ENCODE measurements around the gene SLC24A3. TPM values are rescaled to one million over a fixed set of nuclear protein-coding genes. Genes with fewer than 3 reads are reported as not detected.

Gene SLC24A3
- total RNA-seq, 1 donor from 2014 or later: 0.96 TPM

DNA sequence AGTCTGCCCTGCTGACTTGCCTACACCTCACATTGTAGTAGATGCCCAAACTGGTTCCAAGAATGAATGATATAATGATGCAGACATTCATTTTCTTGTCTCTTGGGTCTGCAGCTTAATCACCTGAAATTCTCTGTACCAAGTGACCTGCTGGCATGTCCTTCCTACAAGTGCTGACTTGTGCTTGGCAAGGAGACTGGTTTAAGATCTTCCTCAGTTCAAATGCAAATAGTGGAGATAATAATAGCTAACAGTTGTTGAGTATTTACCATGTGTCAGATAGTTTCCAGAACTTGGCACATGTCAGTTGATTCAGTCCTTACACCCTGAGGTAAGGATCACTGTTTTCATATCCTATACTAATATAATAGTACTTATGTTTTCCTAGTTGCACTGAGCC lies 223.4 kb downstream of the SLC24A3 start:
- H3K4me1 Mint-ChIP-seq (ENCODE audit: low read depth): no peaks in the 10 kb centered on the region
- H3K27me3 Mint-ChIP-seq: peaks cover 15% of the 10 kb centered on the region
- no peak overlapping the region for H3K4me3 Mint-ChIP-seq (ENCODE audit: low read depth)
- no peaks in the 10 kb centered on the region for H3K9me3 Mint-ChIP-seq (ENCODE audit: low read depth)
- TF ChIP-seq, protein P1, sequence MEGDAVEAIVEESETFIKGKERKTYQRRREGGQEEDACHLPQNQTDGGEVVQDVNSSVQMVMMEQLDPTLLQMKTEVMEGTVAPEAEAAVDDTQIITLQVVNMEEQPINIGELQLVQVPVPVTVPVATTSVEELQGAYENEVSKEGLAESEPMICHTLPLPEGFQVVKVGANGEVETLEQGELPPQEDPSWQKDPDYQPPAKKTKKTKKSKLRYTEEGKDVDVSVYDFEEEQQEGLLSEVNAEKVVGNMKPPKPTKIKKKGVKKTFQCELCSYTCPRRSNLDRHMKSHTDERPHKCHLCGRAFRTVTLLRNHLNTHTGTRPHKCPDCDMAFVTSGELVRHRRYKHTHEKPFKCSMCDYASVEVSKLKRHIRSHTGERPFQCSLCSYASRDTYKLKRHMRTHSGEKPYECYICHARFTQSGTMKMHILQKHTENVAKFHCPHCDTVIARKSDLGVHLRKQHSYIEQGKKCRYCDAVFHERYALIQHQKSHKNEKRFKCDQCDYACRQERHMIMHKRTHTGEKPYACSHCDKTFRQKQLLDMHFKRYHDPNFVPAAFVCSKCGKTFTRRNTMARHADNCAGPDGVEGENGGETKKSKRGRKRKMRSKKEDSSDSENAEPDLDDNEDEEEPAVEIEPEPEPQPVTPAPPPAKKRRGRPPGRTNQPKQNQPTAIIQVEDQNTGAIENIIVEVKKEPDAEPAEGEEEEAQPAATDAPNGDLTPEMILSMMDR (IDR thresholded peaks at IDR 0.05; ENCODE audit: unreplicated experiment): no peak
- no peak overlapping the region for H3K27ac Mint-ChIP-seq
- no peak for DNase-seq (ENCODE audit: low spot score, unreplicated experiment)
- H3K36me3 Mint-ChIP-seq (ENCODE audit: insufficient read depth): no peaks in the 10 kb centered on the region

DNA sequence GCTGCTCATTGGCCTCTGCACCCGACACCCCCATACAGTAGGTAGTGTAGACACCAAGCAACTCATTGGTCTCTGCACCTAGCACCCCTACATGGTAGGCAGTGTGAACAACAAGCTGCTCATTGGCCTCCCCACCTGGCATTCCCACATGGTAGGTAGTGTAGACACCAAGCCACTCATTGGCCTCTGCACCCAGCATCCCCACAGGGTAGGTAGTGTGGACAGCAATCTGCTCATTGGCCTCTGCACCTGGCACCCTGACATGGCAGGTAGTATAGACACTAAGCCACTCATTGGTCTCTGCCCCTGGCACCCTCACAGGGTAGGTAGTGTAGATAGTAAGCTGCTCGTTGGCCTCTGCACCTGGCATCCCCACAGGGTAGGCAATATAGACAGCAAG lies 226.0 kb downstream of the SLC24A3 start:
- H3K27me3 Mint-ChIP-seq: peaks cover 13% of the 10 kb centered on the region
- TF ChIP-seq, protein P1 (IDR thresholded peaks at IDR 0.05; ENCODE audit: unreplicated experiment): no peak
- peaks cover 4% of the 10 kb centered on the region for H3K9me3 Mint-ChIP-seq (ENCODE audit: low read depth)
- no peaks in the 10 kb centered on the region for H3K36me3 Mint-ChIP-seq (ENCODE audit: insufficient read depth)
- no peaks in the 10 kb centered on the region for H3K4me1 Mint-ChIP-seq (ENCODE audit: low read depth)
- no peak overlapping the region for H3K4me3 Mint-ChIP-seq (ENCODE audit: low read depth)
- no peak overlapping the region for H3K27ac Mint-ChIP-seq
- DNase-seq (ENCODE audit: low spot score, unreplicated experiment): no peak

DNA sequence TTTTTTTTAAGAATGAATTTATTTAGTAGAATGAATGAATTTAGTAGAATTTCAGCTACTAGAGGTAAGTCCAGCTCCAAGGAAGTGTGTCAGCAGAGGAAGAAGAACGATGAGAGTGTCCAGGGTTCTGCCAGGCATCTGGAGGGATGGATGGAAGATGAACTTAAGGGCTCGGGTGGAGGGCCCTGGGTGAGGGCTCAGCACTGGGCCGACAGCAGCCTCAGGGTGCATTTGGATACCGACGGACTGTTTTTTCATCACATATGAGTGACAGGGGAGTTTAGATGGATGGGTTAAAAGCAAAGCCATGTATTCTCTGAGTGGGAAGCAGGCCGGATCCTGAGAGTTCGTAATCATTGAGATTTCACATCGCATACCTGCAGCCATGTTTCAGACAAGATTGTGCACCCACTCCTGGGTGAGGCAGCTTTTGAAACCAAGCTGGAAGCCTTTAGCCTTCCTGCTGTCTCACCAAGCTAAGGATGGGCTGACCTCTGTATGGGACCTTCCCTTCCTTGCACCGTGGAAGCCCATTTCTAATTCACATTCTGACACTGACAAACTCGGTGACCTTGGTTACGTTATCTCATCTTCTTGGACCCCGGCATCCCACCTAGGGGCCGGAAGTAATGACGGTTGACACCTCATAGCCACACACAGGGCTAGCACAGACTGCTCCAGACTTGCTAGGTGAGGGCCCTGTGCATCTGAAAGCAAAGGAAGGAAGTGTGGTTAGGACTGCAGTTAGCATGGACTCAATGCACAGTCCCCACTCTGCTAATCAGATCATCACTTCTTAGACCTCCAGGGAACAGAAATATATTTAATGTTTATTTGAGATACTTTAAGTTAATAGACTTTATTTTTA lies 228.5 kb downstream of the SLC24A3 start:
- TF ChIP-seq, protein P1 (IDR thresholded peaks at IDR 0.05; ENCODE audit: unreplicated experiment): no peak
- Mint-ChIP-seq H3K36me3 (ENCODE audit: insufficient read depth) (no peaks in the 10 kb centered on the region), H3K4me3 (ENCODE audit: low read depth) (no peak overlapping the region), H3K4me1 (ENCODE audit: low read depth) (no peaks in the 10 kb centered on the region), H3K27ac (no peak overlapping the region), H3K27me3 (peaks cover 13% of the 10 kb centered on the region), H3K9me3 (ENCODE audit: low read depth) (peaks cover 7% of the 10 kb centered on the region)
- no peak for DNase-seq (ENCODE audit: low spot score, unreplicated experiment)

DNA sequence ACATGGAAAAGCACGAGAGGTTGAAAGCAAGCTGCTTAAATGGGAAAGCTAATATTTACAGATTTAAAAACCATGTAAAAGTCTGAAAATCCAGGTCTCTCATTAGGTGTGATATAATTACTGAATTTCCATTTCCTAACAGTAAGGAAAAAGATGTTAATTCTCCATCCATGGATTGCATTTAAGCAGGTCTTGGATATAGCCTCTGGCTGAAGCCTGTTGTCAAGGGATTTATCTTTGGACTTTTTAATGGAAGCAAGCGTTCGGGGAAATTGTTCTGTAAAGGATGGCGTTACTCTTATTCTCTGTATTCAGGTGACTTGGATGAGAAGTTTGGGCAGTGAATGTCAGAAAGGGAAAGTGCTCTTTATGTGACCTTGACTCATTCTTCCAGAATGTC lies 233.8 kb downstream of the SLC24A3 start:
- DNase-seq (ENCODE audit: low spot score, unreplicated experiment): no peak
- H3K4me3 Mint-ChIP-seq (ENCODE audit: low read depth): no peak overlapping the region
- no peaks in the 10 kb centered on the region for H3K27me3 Mint-ChIP-seq
- TF ChIP-seq, protein P1 (IDR thresholded peaks at IDR 0.05; ENCODE audit: unreplicated experiment): no peak
- H3K9me3 Mint-ChIP-seq (ENCODE audit: low read depth): peaks cover 7% of the 10 kb centered on the region
- H3K36me3 Mint-ChIP-seq (ENCODE audit: insufficient read depth): no peaks in the 10 kb centered on the region
- no peak overlapping the region for H3K27ac Mint-ChIP-seq
- H3K4me1 Mint-ChIP-seq (ENCODE audit: low read depth): no peaks in the 10 kb centered on the region

DNA sequence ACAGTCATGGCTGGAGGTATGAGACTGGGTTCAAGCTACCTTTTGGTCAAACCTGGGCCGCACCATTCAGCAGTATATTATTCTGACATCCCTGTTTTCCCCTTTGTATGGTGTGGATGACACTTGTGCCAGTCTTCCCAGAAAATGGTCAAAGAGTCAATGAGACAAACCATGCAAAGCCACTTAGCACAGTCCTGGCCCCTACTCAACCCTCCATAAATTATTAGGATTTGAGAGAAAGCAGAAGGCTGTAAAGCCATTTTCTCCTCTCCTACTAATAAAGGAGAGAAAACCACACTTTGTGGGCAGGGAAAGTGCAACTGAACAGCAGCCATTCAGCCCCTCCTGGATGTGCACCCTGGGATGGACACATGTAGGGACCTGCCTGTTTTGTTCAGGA lies 236.2 kb downstream of the SLC24A3 start:
- Mint-ChIP-seq H3K27ac (no peak overlapping the region), H3K4me1 (ENCODE audit: low read depth) (peaks cover under 1% of the 10 kb centered on the region), H3K27me3 (no peaks in the 10 kb centered on the region), H3K36me3 (ENCODE audit: insufficient read depth) (no peaks in the 10 kb centered on the region), H3K4me3 (ENCODE audit: low read depth) (no peak overlapping the region), H3K9me3 (ENCODE audit: low read depth) (peaks cover 2% of the 10 kb centered on the region)
- DNase-seq (ENCODE audit: low spot score, unreplicated experiment): no peak
- TF ChIP-seq, protein P1 (IDR thresholded peaks at IDR 0.05; ENCODE audit: unreplicated experiment): no peak
